Astrocyte (in vitro differentiated cells and primary cell): ENCODE results near the gene PHF1.
"Not testable (repeated sequence)": the region's sequence is repeated elsewhere in the genome, so short reads cannot be mapped to it uniquely, and the experiment has no call there.

Source experiments
- EZH2 ChIP-seq: IDR thresholded peaks from 2 replicates; pipeline ENCODE4 v1.6.1; 2012; ENCODE audit warnings: mild to moderate bottlenecking, low read length, inconsistent platforms; ENCODE audit not compliant: insufficient read depth
- TF ChIP-seq, protein P1 (sequence below): IDR thresholded peaks from 2 replicates; pipeline ENCODE4 v1.5.1; 2011; ENCODE audit warnings: low read depth, mild to moderate bottlenecking, inconsistent platforms, low read length, moderate library complexity; ENCODE audit not compliant: insufficient read depth

GRCh38 chr6:33367715-33368025 is 43.1 kb upstream of the PHF1 start:
- TF ChIP-seq, protein P1, sequence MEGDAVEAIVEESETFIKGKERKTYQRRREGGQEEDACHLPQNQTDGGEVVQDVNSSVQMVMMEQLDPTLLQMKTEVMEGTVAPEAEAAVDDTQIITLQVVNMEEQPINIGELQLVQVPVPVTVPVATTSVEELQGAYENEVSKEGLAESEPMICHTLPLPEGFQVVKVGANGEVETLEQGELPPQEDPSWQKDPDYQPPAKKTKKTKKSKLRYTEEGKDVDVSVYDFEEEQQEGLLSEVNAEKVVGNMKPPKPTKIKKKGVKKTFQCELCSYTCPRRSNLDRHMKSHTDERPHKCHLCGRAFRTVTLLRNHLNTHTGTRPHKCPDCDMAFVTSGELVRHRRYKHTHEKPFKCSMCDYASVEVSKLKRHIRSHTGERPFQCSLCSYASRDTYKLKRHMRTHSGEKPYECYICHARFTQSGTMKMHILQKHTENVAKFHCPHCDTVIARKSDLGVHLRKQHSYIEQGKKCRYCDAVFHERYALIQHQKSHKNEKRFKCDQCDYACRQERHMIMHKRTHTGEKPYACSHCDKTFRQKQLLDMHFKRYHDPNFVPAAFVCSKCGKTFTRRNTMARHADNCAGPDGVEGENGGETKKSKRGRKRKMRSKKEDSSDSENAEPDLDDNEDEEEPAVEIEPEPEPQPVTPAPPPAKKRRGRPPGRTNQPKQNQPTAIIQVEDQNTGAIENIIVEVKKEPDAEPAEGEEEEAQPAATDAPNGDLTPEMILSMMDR = not testable (repeated sequence)
- TF ChIP-seq EZH2 = not testable (repeated sequence)
